Heart right ventricle (tissue), 16 donors: ENCODE data around the gene NKD1. TPM values are rescaled to one million over a fixed set of nuclear protein-coding genes. Genes with fewer than 3 reads are reported as not detected.
"Not testable (repeated sequence)": the region's sequence is repeated elsewhere in the genome, so short reads cannot be mapped to it uniquely, and the experiment has no call there.

Experiments
- ATAC-seq, 8 donors: fragments of 200-7000 bp; cut with Tn5 transposase; one replicate each; pipeline ENCODE4 v1.9.1; 2020; ENCODE audit warnings: mild to moderate bottlenecking in 8 of 8, moderate library complexity in 8 of 8, moderate number of reproducible peaks in 1 of 8
- DNase-seq, 2 donors: peaks; one replicate each; pipeline ENCODE4 v3.0.0-alpha.2; 2020
- H3K27ac ChIP-seq, 10 donors: fragments of 200-600 bp; sonication (generic) in 2 of 10; one replicate each; pipeline versions ENCODE4 v1.5.0 to v1.8.0; 2020 to 2022; ENCODE audit warnings: mild to moderate bottlenecking in 3 of 10
- H3K27me3 ChIP-seq, 7 donors: fragments of 200-600 bp; one replicate each; pipeline ENCODE4 v1.8.0; 2021 to 2022; ENCODE audit warnings: mild to moderate bottlenecking in 2 of 7
- H3K36me3 ChIP-seq, 9 donors: fragments of 200-600 bp; sonication (generic) in 1 of 9; one replicate each; pipeline versions ENCODE4 v1.5.0 to v1.8.0; 2020 to 2022; ENCODE audit warnings: mild to moderate bottlenecking in 2 of 9
- H3K4me1 ChIP-seq, 9 donors: fragments of 200-600 bp; sonication (generic) in 1 of 9; one replicate each; pipeline versions ENCODE4 v1.5.0 to v1.8.0; 2020 to 2022; ENCODE audit warnings: mild to moderate bottlenecking in 4 of 9
- H3K4me3 ChIP-seq, 10 donors: fragments of 200-600 bp; sonication (generic) in 2 of 10; one replicate each; pipeline versions ENCODE4 v1.5.0 to v1.8.0; 2020 to 2022; ENCODE audit warnings: mild to moderate bottlenecking in 7 of 10, moderate library complexity in 2 of 10
- H3K9me3 ChIP-seq, 11 donors: fragments of 200-600 bp in 10 of 11; sonication (generic) in 2 of 11; one replicate each; pipeline versions ENCODE4 v1.5.0 to v1.8.0; 2013 to 2022; ENCODE audit warnings: mild to moderate bottlenecking in 2 of 11, control low read depth in 1 of 11, moderate library complexity in 1 of 11
- WGBS, 2 donors: extraction: QIAGEN DNeasy Blood & Tissue Kit; methylation state at CpG; one replicate each; pipeline ENCODE4 v1.1.7; 2013; ENCODE audit warnings: inconsistent platforms in 1 of 2; 5-methylcytosine and 5-hydroxymethylcytosine counted together
- intact Hi-C, 10 donors: fragments of 100-400 bp; cut with DNase I; formaldehyde crosslinking; loops; one replicate each; pipeline versions ENCODE4 v1.11.1 to v1.14.2; 2022
- polyA plus RNA-seq, 2 donors: library from polyadenylated mRNA; stranded (reverse); fragments of 200-250 nt; gene quantifications; one replicate each; pipeline ENCODE4 v1.2.3, GENCODE V29; 2013
- total RNA-seq, 10 donors: library from RNA; stranded (reverse); fragmentation: NEBNext Ultra II Directional in 3 of 10; extraction: Animal tissue kit (Norgen Biotek cat#: 25700) in 3 of 10; gene quantifications; one replicate each; pipeline versions ENCODE4 v1.2.1 to v1.2.4, GENCODE V29; 2021 to 2023
- TF ChIP-seq, protein P1 (sequence below), 9 donors: fragments of 200-600 bp; sonication (generic) in 2 of 9; IDR thresholded peaks; one replicate each; pipeline versions ENCODE4 v1.5.0 to v1.8.0; 2021 to 2022; ENCODE audit warnings: antibody characterized with exemption in 9 of 9, mild to moderate bottlenecking in 5 of 9, moderate library complexity in 1 of 9
- donor health status: Arrhythmogenic right ventricular cardiomyopathy.
- donor health status: ischemic (EF 13 %, LVEDD 7.1; RV severe dilation, severe dysfunction).
- donor health status: healthy with polysubstance abuse.
- donor health status: DM: no; HTN: yes; CAD: no.
- donor health status: DM: no; HTN: no; CAD: no.
- donor health status: ischemic (EF 25% LVEDD 6.9; RV normal size, moderate dysfunction).
- donor health status: ischemic (EF 25% LVEDD 5.7; RV mildly dilated, moderate dysfunction).
- donor health status: healthy.
- donor health status: DM: yes; HTN: yes; CAD: no.
- donor health status: Ischemic cardiomyopathy.
- donor health status: ischemic (EF 35%, LVEDD 5.7; RV mildly dilated, moderate dysfunction).
- donor health status: nonischemic (EF 11% LVEDD 7.7; RV severe dilation, severe dysfunction).
- donor health status: DM: yes; HTN: yes; CAD: no.
- donor health status: PGD.
- donor health status: ischemic (EF 29% LVEDD 5.4; RV normal size, mild dysfunction).
- donor health status: nonischemic (EF 23%, LVEDD 6.1; RV moderate dilation, normal function).

Gene NKD1
- total and polyA plus RNA-seq, 12 donors: 0.22 to 1.1 (median 0.42) TPM

- intact Hi-C loops: no loop called here
- DNase-seq: no peak
- Histone ChIP-seq H3K27me3 (peaks cover 0 to 32% (median 10%) of the 10 kb centered on the region in 7 donors), H3K9me3 (peaks cover 0 to 6% (median 0%) of the 10 kb centered on the region in 11 donors), H3K36me3 (no peaks in the 10 kb centered on the region), H3K4me3 (no peak overlapping the region), H3K4me1 (no peaks in the 10 kb centered on the region), H3K27ac (no peak overlapping the region)
- 82% methylated on average over 7 of the region's 7 CpGs for WGBS, 2 donors
- no peak for ATAC-seq
- TF ChIP-seq, protein P1, sequence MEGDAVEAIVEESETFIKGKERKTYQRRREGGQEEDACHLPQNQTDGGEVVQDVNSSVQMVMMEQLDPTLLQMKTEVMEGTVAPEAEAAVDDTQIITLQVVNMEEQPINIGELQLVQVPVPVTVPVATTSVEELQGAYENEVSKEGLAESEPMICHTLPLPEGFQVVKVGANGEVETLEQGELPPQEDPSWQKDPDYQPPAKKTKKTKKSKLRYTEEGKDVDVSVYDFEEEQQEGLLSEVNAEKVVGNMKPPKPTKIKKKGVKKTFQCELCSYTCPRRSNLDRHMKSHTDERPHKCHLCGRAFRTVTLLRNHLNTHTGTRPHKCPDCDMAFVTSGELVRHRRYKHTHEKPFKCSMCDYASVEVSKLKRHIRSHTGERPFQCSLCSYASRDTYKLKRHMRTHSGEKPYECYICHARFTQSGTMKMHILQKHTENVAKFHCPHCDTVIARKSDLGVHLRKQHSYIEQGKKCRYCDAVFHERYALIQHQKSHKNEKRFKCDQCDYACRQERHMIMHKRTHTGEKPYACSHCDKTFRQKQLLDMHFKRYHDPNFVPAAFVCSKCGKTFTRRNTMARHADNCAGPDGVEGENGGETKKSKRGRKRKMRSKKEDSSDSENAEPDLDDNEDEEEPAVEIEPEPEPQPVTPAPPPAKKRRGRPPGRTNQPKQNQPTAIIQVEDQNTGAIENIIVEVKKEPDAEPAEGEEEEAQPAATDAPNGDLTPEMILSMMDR (IDR thresholded peaks at IDR 0.05): no peak
Measured at GRCh38 chr16:50500171-50500874, 47.9 kb upstream of the NKD1 start.

DNA sequence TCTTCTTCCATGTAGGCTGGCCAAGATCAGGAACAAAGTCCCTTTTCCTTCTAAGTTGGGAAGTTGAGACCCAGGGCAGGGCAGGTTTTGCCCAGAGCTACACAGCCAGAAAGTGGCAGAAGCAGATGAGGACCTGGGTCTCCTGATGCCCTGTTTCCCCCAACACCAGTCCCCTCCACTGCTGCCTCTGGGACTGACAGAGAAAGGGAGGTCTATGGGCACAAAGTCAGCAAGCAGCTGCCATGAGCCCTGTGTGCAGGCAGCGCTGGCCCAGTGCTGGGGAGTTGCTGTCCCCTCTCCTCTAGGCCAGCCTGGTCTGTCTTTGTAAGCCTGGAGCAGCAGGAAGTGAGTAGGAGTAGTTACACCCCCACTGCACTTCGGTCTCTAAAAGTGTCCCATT lies 46.9 kb upstream of the NKD1 start:
- ATAC-seq (no peak), DNase-seq (no peak)
- TF ChIP-seq, protein P1 (IDR thresholded peaks at IDR 0.05): no peak
- no peak overlapping the region for H3K4me3 ChIP-seq
- H3K27me3 ChIP-seq: peaks cover 0 to 37% (median 10%) of the 10 kb centered on the region in 7 donors
- peaks cover 0 to 6% (median 0%) of the 10 kb centered on the region in 11 donors for H3K9me3 ChIP-seq
- no peaks in the 10 kb centered on the region for H3K4me1 ChIP-seq
- no peaks in the 10 kb centered on the region for H3K36me3 ChIP-seq
- WGBS, 2 donors: 76 to 83% methylated on average over 2 of the region's 2 CpGs
- intact Hi-C loops: no loop called here
- no peak overlapping the region for H3K27ac ChIP-seq

GRCh38 chr16:50501986-50502615 lies 46.1 kb upstream of the NKD1 start:
- Histone ChIP-seq H3K36me3 (no peaks in the 10 kb centered on the region), H3K27ac (no peak overlapping the region), H3K9me3 (peaks cover 0 to 6% (median 0%) of the 10 kb centered on the region in 11 donors), H3K4me3 (no peak overlapping the region), H3K4me1 (no peaks in the 10 kb centered on the region), H3K27me3 (peaks cover 0 to 42% (median 10%) of the 10 kb centered on the region in 7 donors)
- DNase-seq (no peak), ATAC-seq (no peak)
- TF ChIP-seq, protein P1 (IDR thresholded peaks at IDR 0.05): no peak
- WGBS, 2 donors: 86 to 90% methylated on average over 5 of the region's 5 CpGs
- intact Hi-C loops: no loop called here

DNA sequence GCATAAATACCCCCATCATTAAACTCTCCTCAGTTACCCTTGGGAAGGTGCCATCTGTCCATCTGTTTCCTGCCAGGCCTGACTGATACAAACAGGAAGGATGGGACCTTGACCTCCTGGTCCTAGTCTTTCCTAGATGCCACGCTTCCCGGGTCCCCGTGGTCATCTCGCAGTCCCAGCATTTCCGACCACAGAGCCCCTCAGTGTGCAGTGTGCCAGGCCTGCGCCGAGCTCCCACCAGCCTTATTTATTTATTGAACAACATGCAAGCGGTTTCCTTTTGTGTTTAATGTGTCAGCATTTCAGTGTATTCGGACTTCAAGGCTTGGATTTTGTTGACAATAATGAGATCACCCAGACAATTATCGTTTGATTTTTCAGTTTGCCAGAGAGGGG lies 45.6 kb upstream of the NKD1 start:
- DNase-seq: no peak

DNA sequence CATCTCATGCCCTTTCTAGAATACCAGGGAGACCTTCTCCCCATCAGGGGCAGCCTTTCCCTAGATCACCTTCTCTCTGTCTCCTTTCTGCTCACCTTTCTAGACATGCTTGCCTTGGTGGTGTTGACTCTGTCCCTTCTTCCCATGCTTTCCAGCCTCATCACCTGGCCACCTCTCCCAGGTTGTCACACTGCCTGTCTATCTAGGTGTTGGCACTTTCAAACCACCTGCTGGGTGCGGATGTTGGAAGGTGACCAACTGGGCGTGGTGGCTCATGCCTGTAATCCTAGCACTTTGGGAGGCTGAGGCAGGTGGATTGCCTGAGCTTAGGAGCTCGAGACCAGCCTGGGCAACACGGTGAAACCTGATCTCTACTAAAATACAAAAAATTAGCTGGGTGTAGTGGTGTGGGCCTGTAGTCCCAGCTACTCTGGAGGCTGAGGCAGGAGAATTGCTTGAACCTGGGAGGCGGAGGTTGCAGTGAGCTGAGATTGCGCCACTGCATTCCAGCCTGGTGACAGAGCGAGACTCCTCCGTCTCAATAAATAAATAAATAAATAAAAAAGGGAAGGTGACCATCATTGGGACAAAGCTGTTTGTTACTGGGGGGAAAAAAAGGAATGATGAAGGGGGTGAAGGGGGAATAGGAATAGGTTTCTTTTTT lies 44.2 kb upstream of the NKD1 start:
- H3K27me3 ChIP-seq: peaks cover 0 to 44% (median 7%) of the 10 kb centered on the region in 7 donors
- H3K4me3 ChIP-seq, DNase-seq, H3K36me3 ChIP-seq, intact Hi-C loops, ATAC-seq, H3K27ac ChIP-seq, H3K4me1 ChIP-seq: not testable (repeated sequence)
- H3K9me3 ChIP-seq: peaks cover 0 to 13% (median 0%) of the 10 kb centered on the region in 11 donors
- 85 to 90% methylated on average over 8 of the region's 8 CpGs for WGBS, 2 donors

More for the DNA sequence above, 45.6 kb upstream of the NKD1 start:
- WGBS, 2 donors: 56% methylated on average over 10 of the region's 10 CpGs
- TF ChIP-seq, protein P1 (IDR thresholded peaks at IDR 0.05): no peak
- Histone ChIP-seq H3K27me3 (peaks cover 0 to 44% (median 10%) of the 10 kb centered on the region in 7 donors), H3K4me3 (no peak overlapping the region), H3K9me3 (peaks cover 0 to 6% (median 0%) of the 10 kb centered on the region in 11 donors), H3K4me1 (no peaks in the 10 kb centered on the region), H3K36me3 (no peaks in the 10 kb centered on the region), H3K27ac (no peak overlapping the region)
- intact Hi-C loops: no loop called here
- ATAC-seq: no peak
